SJCRH30 (cell line): ENCODE data around the gene C2orf76. TPM values are rescaled to one million over a fixed set of nuclear protein-coding genes. Genes with fewer than 3 reads are reported as not detected.
"Not testable (repeated sequence)": the region's sequence is repeated elsewhere in the genome, so short reads cannot be mapped to it uniquely, and the experiment has no call there.

Experiments used
- DNase-seq, 2 experiments: peaks; one replicate each; pipeline ENCODE4 v3.0.0-alpha.2; 2015 to 2020
- H3K27ac ChIP-seq: fragments of 250-450 bp; sonication (Bioruptor Pico); 2 replicates; pipeline ENCODE4 v1.5.1; 2020; ENCODE audit warnings: mild to moderate bottlenecking, moderate library complexity
- H3K27me3 ChIP-seq: fragments of 250-450 bp; sonication (Bioruptor Pico); 2 replicates; pipeline ENCODE4 v1.5.1; 2020; ENCODE audit warnings: mild to moderate bottlenecking, moderate library complexity
- H3K36me3 ChIP-seq: fragments of 250-450 bp; sonication (Bioruptor Pico); 2 replicates; pipeline ENCODE4 v1.5.1; 2020; ENCODE audit warnings: mild to moderate bottlenecking, moderate library complexity
- H3K4me1 ChIP-seq: fragments of 250-450 bp; sonication (Bioruptor Pico); 2 replicates; pipeline ENCODE4 v1.5.1; 2020; ENCODE audit warnings: mild to moderate bottlenecking, moderate library complexity
- H3K4me3 ChIP-seq: fragments of 250-450 bp; sonication (Bioruptor Pico); 2 replicates; pipeline ENCODE4 v1.5.1; 2020; ENCODE audit warnings: mild to moderate bottlenecking, moderate library complexity
- H3K9me3 ChIP-seq: fragments of 250-450 bp; sonication (Bioruptor Pico); replicated peaks from 2 replicates; pipeline ENCODE4 v1.5.1; 2020; ENCODE audit warnings: mild to moderate bottlenecking, moderate library complexity
- total RNA-seq: library from RNA; depleted of rRNA; stranded (reverse); fragments of >200 nt; shearing (Covaris generic); gene quantifications from 2 replicates; pipeline ENCODE4 v1.2.3, GENCODE V29; 2014; rRNA removed

The C2orf76 gene
- total RNA-seq: 4.2 and 7.0 TPM in 2 replicates

GRCh38 chr2:119366649-119367471 lies at the start of gene C2orf76, which contains the start of gene DBI:
C2orf76 (minus strand) TSS chr2:119366834; CDS start chr2:119339959, 26,875 bp downstream.
DBI (plus strand) TSS chr2:119366977; CDS start chr2:119367052, 75 bp downstream.
- H3K4me3 ChIP-seq: peak within 1 kb of the TSS; percentile 71
- H3K27me3 ChIP-seq: no peaks in the 10 kb centered on the region
- peaks cover 7% of the 10 kb centered on the region; the same call in 1 of the 2 replicates for H3K4me1 ChIP-seq
- peaks cover 37% of the 10 kb centered on the region for H3K36me3 ChIP-seq
- H3K27ac ChIP-seq: peak within 1 kb of the TSS; percentile 82
- peak; percentile 95 to 97 for DNase-seq
- H3K9me3 ChIP-seq: no peaks in the 10 kb centered on the region

GRCh38 chr2:119415630-119416029 lies 49.0 kb upstream of the C2orf76 start:
- H3K27ac ChIP-seq: no peak overlapping the region
- H3K4me3 ChIP-seq: no peak overlapping the region
- no peaks in the 10 kb centered on the region for H3K36me3 ChIP-seq
- DNase-seq: no peak
- no peaks in the 10 kb centered on the region for H3K4me1 ChIP-seq
- H3K27me3 ChIP-seq: no peaks in the 10 kb centered on the region
- H3K9me3 ChIP-seq: no peaks in the 10 kb centered on the region

- H3K36me3 ChIP-seq: no peaks in the 10 kb centered on the region
- H3K4me1 ChIP-seq: no peaks in the 10 kb centered on the region
- no peak overlapping the region for H3K4me3 ChIP-seq
- H3K9me3 ChIP-seq: no peaks in the 10 kb centered on the region
- no peak overlapping the region for H3K27ac ChIP-seq
- DNase-seq: no peak
- no peaks in the 10 kb centered on the region for H3K27me3 ChIP-seq
These were observed 48.3 kb upstream of the C2orf76 start for GRCh38 chr2:119414894-119415293.

- Histone ChIP-seq H3K36me3 (no peaks in the 10 kb centered on the region), H3K4me1 (no peaks in the 10 kb centered on the region), H3K4me3 (no peak overlapping the region), H3K27me3 (no peaks in the 10 kb centered on the region), H3K9me3 (no peaks in the 10 kb centered on the region), H3K27ac (no peak overlapping the region)
- DNase-seq: no peak
These were observed 42.9 kb upstream of the C2orf76 start for GRCh38 chr2:119409506-119409905.

- no peak overlapping the region for H3K27ac ChIP-seq
- no peaks in the 10 kb centered on the region for H3K36me3 ChIP-seq
- no peaks in the 10 kb centered on the region for H3K27me3 ChIP-seq
- no peak overlapping the region for H3K4me3 ChIP-seq
- H3K4me1 ChIP-seq: no peaks in the 10 kb centered on the region
- H3K9me3 ChIP-seq: no peaks in the 10 kb centered on the region
- DNase-seq: no peak
These were observed 41.6 kb upstream of the C2orf76 start for GRCh38 chr2:119408221-119408619.

- peak; percentile 40 to 82 for DNase-seq
- H3K27ac ChIP-seq: no peak overlapping the region
- H3K9me3 ChIP-seq: no peaks in the 10 kb centered on the region
- H3K4me3 ChIP-seq: no peak overlapping the region
- no peaks in the 10 kb centered on the region for H3K4me1 ChIP-seq
- no peaks in the 10 kb centered on the region for H3K27me3 ChIP-seq
- no peaks in the 10 kb centered on the region for H3K36me3 ChIP-seq
These were observed 41.0 kb upstream of the C2orf76 start for GRCh38 chr2:119407430-119408220.

- H3K9me3 ChIP-seq: no peaks in the 10 kb centered on the region
- no peaks in the 10 kb centered on the region for H3K36me3 ChIP-seq
- H3K4me1 ChIP-seq: no peaks in the 10 kb centered on the region
- no peak for DNase-seq
- H3K27me3 ChIP-seq: no peaks in the 10 kb centered on the region
- no peak overlapping the region for H3K27ac ChIP-seq
- no peak overlapping the region for H3K4me3 ChIP-seq
These were observed 38.5 kb upstream of the C2orf76 start for GRCh38 chr2:119405151-119405550.

GRCh38 chr2:119403618-119404017 lies 37.0 kb upstream of the C2orf76 start:
- H3K36me3 ChIP-seq, H3K27ac ChIP-seq, H3K4me3 ChIP-seq, H3K9me3 ChIP-seq, H3K27me3 ChIP-seq, H3K4me1 ChIP-seq, DNase-seq: not testable (repeated sequence)

- DNase-seq: no peak
- no peaks in the 10 kb centered on the region for H3K4me1 ChIP-seq
- H3K9me3 ChIP-seq: no peaks in the 10 kb centered on the region
- no peaks in the 10 kb centered on the region for H3K36me3 ChIP-seq
- H3K4me3 ChIP-seq: no peak overlapping the region
- no peak overlapping the region for H3K27ac ChIP-seq
- H3K27me3 ChIP-seq: no peaks in the 10 kb centered on the region
These were observed 36.3 kb upstream of the C2orf76 start for GRCh38 chr2:119402645-119403560.

GRCh38 chr2:119402106-119402505 lies 35.5 kb upstream of the C2orf76 start:
- no peak for DNase-seq
- no peaks in the 10 kb centered on the region for H3K36me3 ChIP-seq
- H3K4me3 ChIP-seq: no peak overlapping the region
- H3K4me1 ChIP-seq: no peaks in the 10 kb centered on the region
- H3K27me3 ChIP-seq: no peaks in the 10 kb centered on the region
- H3K9me3 ChIP-seq: no peaks in the 10 kb centered on the region
- no peak overlapping the region for H3K27ac ChIP-seq

- Histone ChIP-seq H3K27ac (no peak overlapping the region), H3K27me3 (peaks cover 3% of the 10 kb centered on the region; the same call in 1 of the 2 replicates), H3K36me3 (no peaks in the 10 kb centered on the region), H3K9me3 (no peaks in the 10 kb centered on the region), H3K4me1 (no peaks in the 10 kb centered on the region), H3K4me3 (no peak overlapping the region)
- DNase-seq: no peak
These were observed 30.6 kb upstream of the C2orf76 start for GRCh38 chr2:119397196-119397595.

GRCh38 chr2:119393971-119394748 lies 27.5 kb upstream of the C2orf76 start:
- no peaks in the 10 kb centered on the region for H3K36me3 ChIP-seq
- no peaks in the 10 kb centered on the region for H3K9me3 ChIP-seq
- H3K27ac ChIP-seq: no peak overlapping the region
- no peak overlapping the region for H3K4me3 ChIP-seq
- DNase-seq: no peak
- peaks cover 3% of the 10 kb centered on the region; the same call in 1 of the 2 replicates for H3K27me3 ChIP-seq
- peaks cover 9% of the 10 kb centered on the region for H3K4me1 ChIP-seq

- H3K27ac ChIP-seq: no peak overlapping the region
- peak; percentile 22 to 61 for DNase-seq
These were observed 23.1 kb upstream of the C2orf76 start for GRCh38 chr2:119389615-119390306.

More at GRCh38 chr2:119389615-119390306, 23.1 kb upstream of the C2orf76 start:
- peaks cover 10% of the 10 kb centered on the region for H3K4me1 ChIP-seq
- H3K4me3 ChIP-seq: no peak overlapping the region
- H3K27me3 ChIP-seq: peaks cover 3% of the 10 kb centered on the region; the same call in 1 of the 2 replicates
- no peaks in the 10 kb centered on the region for H3K36me3 ChIP-seq
- H3K9me3 ChIP-seq: no peaks in the 10 kb centered on the region
